PC-9 (cell line): ENCODE measurements around the gene SUOX. TPM values are rescaled to one million over a fixed set of nuclear protein-coding genes. Genes with fewer than 3 reads are reported as not detected.

Experiments used
- BruUV-seq: library from RNA; stranded (reverse); fragments of 400-500 nt; replicated peaks from 2 replicates; lab custom pipeline; 2021; lab: Mats Ljungman, UMichigan
- CTCF ChIA-PET: fragments of 300-600 bp; sonication (Branson Sonifier 250); formaldehyde crosslinking; loops from one replicate; lab custom pipeline; 2022; ENCODE audit warnings: antibody characterized with exemption; lab: Charles Lee
- POLR2A ChIA-PET: fragments of 300-600 bp; sonication (Branson Sonifier 250); formaldehyde crosslinking; loops from one replicate; lab custom pipeline; 2022; ENCODE audit warnings: antibody characterized with exemption; ENCODE audit not compliant: unreplicated experiment; lab: Charles Lee
- DNase-seq, 2 experiments: peaks; one replicate each; pipeline versions ENCODE4 v3.0.0 to v3.0.0-alpha.2; 2015 to 2022; ENCODE audit warnings: mixed read lengths in 1 of 2
- H2AFZ ChIP-seq: fragments of 200-600 bp; sonication (generic); 2 replicates; pipeline ENCODE4 v1.8.1; 2017; ENCODE audit warnings: antibody characterized with exemption
- H3F3A ChIP-seq: fragments of 200-600 bp; sonication (generic); 2 replicates; pipeline ENCODE4 v1.8.1; 2017; ENCODE audit warnings: antibody characterized with exemption, mild to moderate bottlenecking, low read depth; ENCODE audit not compliant: insufficient read depth
- H3K27ac ChIP-seq: fragments of 200-600 bp; sonication (generic); 2 replicates; pipeline ENCODE4 v1.6.1; 2016; ENCODE audit warnings: mixed run types
- H3K27me3 ChIP-seq: fragments of 200-600 bp; sonication (generic); 2 replicates; pipeline ENCODE4 v1.6.1; 2016; ENCODE audit warnings: low read depth, mixed run types; ENCODE audit not compliant: insufficient read depth
- H3K36me3 ChIP-seq: fragments of 200-600 bp; sonication (generic); 2 replicates; pipeline ENCODE4 v1.6.1; 2016; ENCODE audit warnings: low read depth, mixed run types
- H3K4me1 ChIP-seq: fragments of 200-600 bp; sonication (generic); replicated peaks from 2 replicates; pipeline ENCODE4 v1.6.1; 2016; ENCODE audit warnings: mixed run types; ENCODE audit not compliant: insufficient read depth
- H3K4me2 ChIP-seq: fragments of 200-600 bp; sonication (generic); 2 replicates; pipeline ENCODE4 v1.6.1; 2017; ENCODE audit warnings: mixed run types
- H3K4me3 ChIP-seq: fragments of 200-600 bp; sonication (generic); 2 replicates; pipeline ENCODE4 v1.6.1; 2016; ENCODE audit warnings: mixed run types
- H3K79me2 ChIP-seq: fragments of 200-600 bp; sonication (generic); 2 replicates; pipeline ENCODE4 v1.6.1; 2017; ENCODE audit warnings: low read depth, mixed run types
- H3K9me2 ChIP-seq: fragments of 200-600 bp; sonication (generic); 2 replicates; pipeline ENCODE4 v1.8.1; 2017; ENCODE audit warnings: mild to moderate bottlenecking; ENCODE audit not compliant: insufficient read depth
- H3K9me3 ChIP-seq: fragments of 200-600 bp; sonication (generic); 2 replicates; pipeline ENCODE4 v1.8.1; 2016; ENCODE audit warnings: low read depth; ENCODE audit not compliant: insufficient read depth
- H4K20me1 ChIP-seq: fragments of 200-600 bp; sonication (generic); 2 replicates; pipeline ENCODE4 v1.8.1; 2017; ENCODE audit not compliant: insufficient read depth
- EZH2 ChIP-seq: fragments of 200-600 bp; sonication (generic); IDR thresholded peaks from 2 replicates; pipeline ENCODE4 v1.8.0; 2017; ENCODE audit warnings: antibody characterized with exemption, low read depth
- intact Hi-C: fragments of 100-400 bp; cut with micrococcal nuclease; formaldehyde crosslinking; loops from one replicate; pipeline ENCODE4 v1.10.0; 2022; ENCODE audit not compliant: unreplicated experiment
- total RNA-seq: library from RNA; stranded (reverse); gene quantifications from 2 replicates; pipeline ENCODE4 v1.2.3, GENCODE V29; 2021
- TF ChIP-seq, protein P1 (sequence below): fragments of 200-600 bp; sonication (generic); conservative IDR thresholded peaks from 2 replicates; pipeline ENCODE4 v1.6.1; 2017; ENCODE audit warnings: mixed run types, antibody characterized with exemption, mild to moderate bottlenecking, moderate library complexity

Gene SUOX
- total RNA-seq, 1 experiment from 2014 or later = 22.7 TPM

DNA sequence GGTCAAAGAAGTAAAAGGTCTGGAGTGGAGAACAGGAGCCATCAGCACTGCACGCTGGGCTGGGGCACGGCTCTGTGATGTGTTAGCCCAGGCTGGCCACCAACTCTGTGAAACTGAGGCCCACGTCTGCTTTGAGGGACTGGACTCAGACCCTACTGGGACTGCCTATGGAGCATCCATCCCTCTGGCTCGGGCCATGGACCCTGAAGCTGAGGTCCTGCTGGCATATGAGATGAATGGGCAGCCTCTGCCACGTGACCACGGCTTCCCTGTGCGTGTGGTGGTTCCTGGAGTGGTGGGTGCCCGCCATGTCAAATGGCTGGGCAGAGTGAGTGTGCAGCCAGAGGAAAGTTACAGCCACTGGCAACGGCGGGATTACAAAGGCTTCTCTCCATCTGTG is 7.1 kb downstream of the SUOX start:
- Histone ChIP-seq H3K27me3 (no peaks in the 10 kb centered on the region), H3K36me3 (no peaks in the 10 kb centered on the region), H3K4me1 (peaks cover 13% of the 10 kb centered on the region), H3K4me3 (no peak overlapping the region), H3K27ac (no peak overlapping the region), H3F3A (peaks cover 25% of the 10 kb centered on the region), H3K79me2 (no peaks in the 10 kb centered on the region), H3K9me3 (no peaks in the 10 kb centered on the region), H3K9me2 (no peaks in the 10 kb centered on the region), H2AFZ (no peak overlapping the region), H3K4me2 (no peak overlapping the region), H4K20me1 (no peaks in the 10 kb centered on the region)
- BruUV-seq = no TSS peak
- DNase-seq = no peak
- intact Hi-C loops = no loop called here
- TF ChIP-seq EZH2 = no peak
- TF ChIP-seq, protein P1, sequence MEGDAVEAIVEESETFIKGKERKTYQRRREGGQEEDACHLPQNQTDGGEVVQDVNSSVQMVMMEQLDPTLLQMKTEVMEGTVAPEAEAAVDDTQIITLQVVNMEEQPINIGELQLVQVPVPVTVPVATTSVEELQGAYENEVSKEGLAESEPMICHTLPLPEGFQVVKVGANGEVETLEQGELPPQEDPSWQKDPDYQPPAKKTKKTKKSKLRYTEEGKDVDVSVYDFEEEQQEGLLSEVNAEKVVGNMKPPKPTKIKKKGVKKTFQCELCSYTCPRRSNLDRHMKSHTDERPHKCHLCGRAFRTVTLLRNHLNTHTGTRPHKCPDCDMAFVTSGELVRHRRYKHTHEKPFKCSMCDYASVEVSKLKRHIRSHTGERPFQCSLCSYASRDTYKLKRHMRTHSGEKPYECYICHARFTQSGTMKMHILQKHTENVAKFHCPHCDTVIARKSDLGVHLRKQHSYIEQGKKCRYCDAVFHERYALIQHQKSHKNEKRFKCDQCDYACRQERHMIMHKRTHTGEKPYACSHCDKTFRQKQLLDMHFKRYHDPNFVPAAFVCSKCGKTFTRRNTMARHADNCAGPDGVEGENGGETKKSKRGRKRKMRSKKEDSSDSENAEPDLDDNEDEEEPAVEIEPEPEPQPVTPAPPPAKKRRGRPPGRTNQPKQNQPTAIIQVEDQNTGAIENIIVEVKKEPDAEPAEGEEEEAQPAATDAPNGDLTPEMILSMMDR = no peak
- CTCF ChIA-PET = no interaction called here
- POLR2A ChIA-PET = interaction anchor here (0.5 kb wide), 1 partner anchor 1587 kb away, joined by 3 read pairs; no protein-coding TSS in a partner anchor

DNA sequence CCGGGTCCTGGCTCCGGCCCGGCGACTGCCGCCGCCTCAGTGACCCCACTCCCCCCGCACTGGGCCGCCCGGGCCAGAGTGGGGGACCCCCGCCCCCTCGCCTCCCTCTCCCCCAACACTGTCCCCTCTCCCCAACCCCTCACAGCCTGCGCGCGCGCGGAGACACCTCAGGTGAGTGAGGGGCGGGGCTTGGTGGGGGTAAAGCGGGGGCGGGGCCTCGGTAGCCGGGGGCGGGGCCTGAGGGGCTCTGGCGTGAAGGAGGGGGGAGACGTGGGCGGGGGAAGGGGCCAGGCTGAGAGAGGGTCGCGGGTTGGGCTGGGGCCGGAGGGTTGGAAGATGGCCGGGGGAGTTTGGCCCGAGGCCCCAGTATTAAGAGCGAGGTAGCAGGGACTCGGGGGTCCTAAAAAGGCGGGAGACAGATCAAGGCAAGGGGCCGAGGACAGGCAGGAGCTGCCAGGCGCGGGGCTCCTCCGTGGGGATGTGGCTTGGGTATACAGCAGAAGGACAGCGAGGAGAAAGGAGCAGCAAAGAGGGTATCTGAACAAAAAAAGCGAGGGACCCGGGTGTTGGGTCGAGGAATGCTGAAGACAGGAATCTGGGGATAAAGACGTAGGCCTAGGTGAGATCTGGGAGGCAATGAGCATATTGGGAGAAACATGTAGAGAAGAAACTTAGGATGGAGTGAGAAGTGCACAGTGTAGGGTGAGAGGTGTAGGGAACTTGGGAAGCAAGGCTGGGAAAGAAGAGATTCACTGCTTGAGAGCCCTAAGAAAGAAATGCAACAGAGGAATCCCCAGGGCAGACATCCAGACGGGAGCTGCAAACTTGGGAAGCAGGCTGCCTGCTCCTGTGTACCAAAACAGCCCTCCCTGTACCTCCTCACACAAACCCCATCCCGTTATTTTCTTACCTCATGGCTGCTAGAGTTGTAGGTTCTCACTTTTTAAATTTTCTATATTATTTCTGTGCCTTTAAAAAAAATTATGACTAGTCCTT is 10.8 kb downstream of the SUOX start:
- Histone ChIP-seq H3K9me3 (no peaks in the 10 kb centered on the region), H3K36me3 (no peaks in the 10 kb centered on the region), H3K79me2 (no peaks in the 10 kb centered on the region), H3K4me2 (peak overlapping the region; percentile 82), H3K27me3 (no peaks in the 10 kb centered on the region), H4K20me1 (no peaks in the 10 kb centered on the region), H3K4me3 (peak overlapping the region; percentile 63), H3K4me1 (peaks cover 13% of the 10 kb centered on the region), H3K27ac (peak overlapping the region; percentile 52; the same call in 1 of the 2 replicates), H2AFZ (peak overlapping the region; percentile 84; the same call in 1 of the 2 replicates), H3F3A (peaks cover 25% of the 10 kb centered on the region), H3K9me2 (no peaks in the 10 kb centered on the region; the same call in 1 of the 2 replicates)
- CTCF ChIA-PET = interaction anchor here (1.2 kb wide), 1 partner anchor 12 kb away, joined by 6 read pairs; no protein-coding TSS in a partner anchor
- DNase-seq = peak in 1 of 2 experiments; percentile 65
- TF ChIP-seq EZH2 = no peak
- TF ChIP-seq, protein P1 = no peak
- POLR2A ChIA-PET = interaction anchor here (0.6 to 1.2 kb wide), 4 partner anchors 11 to 629 kb away, joined by 6 to 10 read pairs (median 8); partner anchors contain the start of genes ORMDL2 and SUOX
- BruUV-seq = no TSS peak
- intact Hi-C loops = no loop called here

DNA sequence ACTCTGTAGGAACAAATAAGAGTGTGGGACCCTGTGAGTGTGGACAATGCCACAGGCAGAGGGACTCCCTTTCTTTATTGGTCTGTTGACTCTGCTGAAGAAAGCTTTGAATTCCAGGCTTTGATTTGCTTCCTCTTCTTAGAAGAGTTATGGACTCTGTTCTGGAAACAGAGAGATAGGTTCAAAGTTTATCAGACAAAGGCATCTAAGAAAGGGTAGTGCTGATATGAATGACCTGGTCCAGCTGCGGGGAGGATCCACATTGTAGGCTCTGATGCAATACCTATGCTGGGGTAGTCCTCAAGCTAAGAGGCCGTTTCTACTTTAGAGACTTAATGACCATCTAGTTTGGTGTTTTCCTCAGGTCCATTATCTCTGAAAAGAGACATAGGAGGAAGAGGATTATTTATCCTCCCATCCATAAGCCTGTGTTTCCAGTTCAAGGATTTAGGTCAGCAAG is 13.1 kb downstream of the SUOX start:
- no peaks in the 10 kb centered on the region for H3K27me3 ChIP-seq
- no peak overlapping the region for H2AFZ ChIP-seq
- CTCF ChIA-PET = interaction anchor here (0.9 kb wide), 1 partner anchor 19 kb away, joined by 4 read pairs; no protein-coding TSS in a partner anchor
- no peak overlapping the region for H3K4me2 ChIP-seq
- TF ChIP-seq EZH2 = no peak
- TF ChIP-seq, protein P1 = no peak
- no peaks in the 10 kb centered on the region for H3K9me3 ChIP-seq
- intact Hi-C loops = no loop called here
- BruUV-seq = no TSS peak
- peaks cover 25% of the 10 kb centered on the region for H3F3A ChIP-seq
- no peaks in the 10 kb centered on the region for H3K36me3 ChIP-seq
- H3K27ac ChIP-seq = no peak overlapping the region
- no peaks in the 10 kb centered on the region; the same call in 1 of the 2 replicates for H3K9me2 ChIP-seq
- POLR2A ChIA-PET = no interaction called here
- H3K4me1 ChIP-seq = peaks cover 23% of the 10 kb centered on the region
- H3K79me2 ChIP-seq = no peaks in the 10 kb centered on the region
- no peaks in the 10 kb centered on the region for H4K20me1 ChIP-seq
- no peak overlapping the region for H3K4me3 ChIP-seq
- no peak for DNase-seq
